GM10248 (cell line): ENCODE results near the gene TRHDE.

ENCODE experiments used
- CTCF ChIA-PET: fragments of 300-600 bp; sonication (Branson Sonifier 250); formaldehyde crosslinking; extraction: SDS; loops from one replicate; lab custom pipeline; 2021; ENCODE audit warnings: antibody characterized with exemption; lab: Yijun Ruan, JAX
- POLR2A ChIA-PET: fragments of 350-650 bp; sonication (Branson Sonifier 250); formaldehyde crosslinking; extraction: SDS; loops from one replicate; lab custom pipeline; 2020; ENCODE audit warnings: antibody characterized with exemption; lab: Yijun Ruan, JAX
- DNase-seq: peaks from one replicate; pipeline ENCODE4 v3.0.0; 2012; ENCODE audit errors: extremely low spot score
- TF ChIP-seq, protein P1 (sequence below): IDR thresholded peaks from 2 replicates; pipeline ENCODE4 v1.5.1; 2012; ENCODE audit warnings: mild to moderate bottlenecking, low read depth; ENCODE audit errors: extremely low read depth, missing control alignments, control extremely low read depth

The TRHDE gene

DNA sequence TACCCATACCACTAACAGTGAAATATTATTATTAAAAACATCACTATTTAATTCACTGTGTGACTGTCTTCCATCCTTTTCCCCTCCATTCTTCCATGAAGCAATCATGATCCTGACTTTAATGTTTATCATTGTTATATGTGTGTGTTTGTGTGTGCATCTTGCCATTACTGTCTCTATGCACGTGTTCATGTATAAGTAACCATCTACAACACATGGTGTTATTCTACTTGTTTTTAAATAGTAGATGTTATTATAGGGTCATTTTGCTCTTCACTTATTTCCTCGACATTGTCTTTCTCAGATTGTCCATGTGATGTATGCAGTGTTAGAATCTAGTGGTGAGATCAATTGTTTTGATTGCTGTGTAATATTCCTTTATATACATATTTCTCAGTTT, 195.8 kb downstream of the TRHDE start:
- CTCF ChIA-PET: no interaction called here
- TF ChIP-seq, protein P1, sequence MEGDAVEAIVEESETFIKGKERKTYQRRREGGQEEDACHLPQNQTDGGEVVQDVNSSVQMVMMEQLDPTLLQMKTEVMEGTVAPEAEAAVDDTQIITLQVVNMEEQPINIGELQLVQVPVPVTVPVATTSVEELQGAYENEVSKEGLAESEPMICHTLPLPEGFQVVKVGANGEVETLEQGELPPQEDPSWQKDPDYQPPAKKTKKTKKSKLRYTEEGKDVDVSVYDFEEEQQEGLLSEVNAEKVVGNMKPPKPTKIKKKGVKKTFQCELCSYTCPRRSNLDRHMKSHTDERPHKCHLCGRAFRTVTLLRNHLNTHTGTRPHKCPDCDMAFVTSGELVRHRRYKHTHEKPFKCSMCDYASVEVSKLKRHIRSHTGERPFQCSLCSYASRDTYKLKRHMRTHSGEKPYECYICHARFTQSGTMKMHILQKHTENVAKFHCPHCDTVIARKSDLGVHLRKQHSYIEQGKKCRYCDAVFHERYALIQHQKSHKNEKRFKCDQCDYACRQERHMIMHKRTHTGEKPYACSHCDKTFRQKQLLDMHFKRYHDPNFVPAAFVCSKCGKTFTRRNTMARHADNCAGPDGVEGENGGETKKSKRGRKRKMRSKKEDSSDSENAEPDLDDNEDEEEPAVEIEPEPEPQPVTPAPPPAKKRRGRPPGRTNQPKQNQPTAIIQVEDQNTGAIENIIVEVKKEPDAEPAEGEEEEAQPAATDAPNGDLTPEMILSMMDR: no peak
- no peak for DNase-seq
- POLR2A ChIA-PET: no interaction called here

DNA sequence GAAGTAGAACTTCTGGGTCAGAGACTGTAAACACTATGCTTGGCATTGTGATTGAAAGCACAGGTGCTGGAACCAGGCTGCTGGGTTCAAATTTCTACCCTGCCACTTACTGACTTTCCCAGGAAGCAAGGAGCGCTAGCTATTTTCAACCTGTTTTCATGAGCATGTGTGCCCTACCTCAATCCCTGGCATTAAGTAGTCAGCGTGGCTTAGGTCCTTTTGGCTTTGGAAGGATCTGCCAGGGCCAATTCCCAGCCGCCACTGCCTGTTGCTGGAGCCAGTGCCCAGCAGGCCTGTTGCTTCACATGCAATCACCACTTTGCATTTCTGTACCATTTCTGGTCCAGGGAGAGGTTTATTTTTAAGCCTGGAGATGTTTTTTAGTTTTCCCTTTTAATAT, 196.3 kb downstream of the TRHDE start:
- ChIA-PET POLR2A (no interaction called here), CTCF (interaction anchor here (0.8 kb wide), 1 partner anchor 9 kb away, joined by 3 read pairs; no protein-coding TSS in a partner anchor)
- DNase-seq: no peak
- TF ChIP-seq, protein P1: no peak

DNA sequence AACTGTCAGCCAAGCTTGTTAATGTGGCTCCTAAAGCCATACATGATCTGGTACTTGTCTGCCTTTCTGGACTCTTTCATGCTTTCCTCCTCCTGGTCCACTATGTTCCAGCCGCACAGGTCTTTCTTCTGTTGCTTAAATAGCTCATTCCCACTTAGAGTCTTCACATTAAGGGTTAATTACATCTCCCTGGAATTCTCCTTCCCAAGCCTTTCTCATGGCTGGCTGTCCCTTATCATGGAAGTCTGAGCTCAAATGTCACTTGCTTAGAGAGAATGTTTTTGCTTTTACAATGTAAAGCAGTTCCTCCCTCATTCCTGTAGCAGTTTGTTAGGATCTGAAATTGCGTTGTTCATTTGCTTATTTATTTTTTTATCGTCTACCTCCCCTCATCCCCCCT, 199.6 kb downstream of the TRHDE start:
- ChIA-PET CTCF (interaction anchor here (0.6 to 2.5 kb wide), 4 partner anchors 9 to 27 kb away, joined by 3 to 9 read pairs (median 5); no protein-coding TSS in a partner anchor), POLR2A (no interaction called here)
- DNase-seq: no peak
- TF ChIP-seq, protein P1: no peak

DNA sequence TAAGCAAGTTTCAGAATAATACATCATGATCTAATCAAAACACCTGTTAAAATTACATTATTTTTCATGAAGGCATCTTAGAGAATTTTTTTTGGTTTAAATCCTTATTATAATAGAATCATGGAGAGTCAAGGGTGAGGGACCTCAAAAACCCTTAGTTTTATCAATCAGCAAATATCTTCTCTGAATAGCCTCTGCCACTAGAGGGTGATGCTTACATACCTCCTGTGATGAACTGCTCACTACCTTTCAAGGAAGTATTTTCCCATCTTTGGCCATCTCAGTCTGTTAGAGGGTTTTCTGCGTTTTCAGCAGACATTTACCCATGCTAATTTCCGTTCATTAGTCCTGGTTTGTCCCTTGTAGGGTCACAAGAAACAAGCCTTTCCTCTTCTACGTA, 200.2 kb downstream of the TRHDE start:
- TF ChIP-seq, protein P1: no peak
- no peak for DNase-seq
- CTCF ChIA-PET: interaction anchor here (1.6 to 1.9 kb wide), 2 partner anchors 10 to 26 kb away, joined by 3 to 7 read pairs; no protein-coding TSS in a partner anchor
- POLR2A ChIA-PET: no interaction called here

DNA sequence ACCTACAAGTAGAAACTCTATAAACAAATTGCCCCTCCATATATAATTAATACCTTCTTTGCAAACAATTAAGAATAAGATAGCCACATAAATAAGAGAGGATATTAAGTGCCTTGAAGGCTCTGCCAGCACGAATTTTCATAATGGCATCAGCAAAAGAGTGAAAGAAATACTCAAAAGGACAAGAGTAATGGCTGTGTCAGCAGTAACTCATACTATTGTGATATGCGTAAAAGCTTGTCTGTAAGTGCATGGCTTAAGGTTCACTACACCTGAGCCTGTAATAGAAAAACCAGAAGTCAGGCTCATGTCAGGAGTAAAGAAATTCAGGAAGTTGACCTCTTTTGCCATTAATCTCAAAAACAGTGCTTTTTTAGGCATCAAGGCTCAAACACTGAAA, 204.1 kb downstream of the TRHDE start:
- POLR2A ChIA-PET: no interaction called here
- no peak for DNase-seq
- TF ChIP-seq, protein P1: no peak
- CTCF ChIA-PET: interaction anchor here (0.8 to 1.2 kb wide), 2 partner anchors 10 to 14 kb away, joined by 3 read pairs; no protein-coding TSS in a partner anchor

DNA sequence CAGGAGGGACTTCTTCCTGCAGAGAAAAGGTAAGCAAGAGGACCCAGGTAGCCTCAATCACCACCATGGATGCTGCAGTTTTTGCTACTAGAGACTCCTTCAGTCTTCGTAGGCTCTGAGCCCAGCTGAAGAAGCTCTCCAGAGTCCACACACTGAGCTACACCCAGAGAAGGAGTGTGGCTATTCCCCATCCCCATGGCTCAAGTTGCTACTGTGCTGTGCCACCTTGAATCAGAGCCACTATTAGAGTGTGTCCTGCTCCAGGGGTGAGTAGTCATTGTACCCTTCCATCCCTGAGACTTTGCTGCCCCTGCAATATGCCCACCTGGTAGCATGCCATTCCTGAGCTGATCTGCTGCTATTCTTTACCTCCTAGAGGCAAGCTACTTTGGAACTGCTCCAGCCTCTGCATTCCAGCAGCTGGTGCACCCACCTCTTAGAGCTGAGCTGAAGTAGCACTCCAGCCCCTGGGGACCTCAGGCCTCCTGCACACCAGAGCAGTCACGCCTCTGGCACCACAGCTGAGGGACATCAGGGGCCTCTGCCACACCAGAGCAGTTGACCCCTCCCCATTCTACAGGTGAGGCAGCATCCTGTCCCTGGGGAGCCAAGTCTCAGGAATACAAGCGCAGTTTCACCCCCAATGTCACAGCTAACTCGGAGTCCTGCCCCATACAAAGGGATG, 213.0 kb downstream of the TRHDE start:
- ChIA-PET POLR2A (no interaction called here), CTCF (interaction anchor here (1.2 kb wide), 1 partner anchor 9 kb away, joined by 3 read pairs; no protein-coding TSS in a partner anchor)
- TF ChIP-seq, protein P1: no peak
- no peak for DNase-seq

DNA sequence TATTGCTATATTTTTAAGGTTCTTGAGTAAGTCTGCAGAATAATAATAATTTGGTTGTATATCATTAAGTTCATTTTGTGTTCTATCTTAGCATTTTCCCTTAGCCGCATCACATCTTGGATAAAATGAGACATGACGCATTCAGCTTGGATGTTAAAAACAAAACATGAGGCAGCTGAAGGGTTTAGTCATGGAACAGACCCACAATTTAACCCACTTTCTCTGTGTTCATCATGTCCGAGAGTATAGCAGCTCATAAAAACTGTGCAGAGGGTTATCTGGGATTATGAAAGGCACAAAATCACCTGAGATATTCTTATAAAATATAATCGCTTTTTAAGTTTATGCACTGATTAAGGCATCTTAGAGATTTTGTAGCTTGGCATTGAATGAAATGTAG, 219.3 kb downstream of the TRHDE start:
- ChIA-PET CTCF (no interaction called here), POLR2A (no interaction called here)
- DNase-seq: no peak
- TF ChIP-seq, protein P1: no peak
